GM13977 (cell line): ENCODE results near the gene TSSC4.

Source experiments
- DNase-seq: peaks from one replicate; pipeline ENCODE4 v3.0.0; 2012; ENCODE audit warnings: low spot score
- CTCF ChIP-seq: IDR thresholded peaks from 2 replicates; pipeline ENCODE4 v1.5.1; 2012; ENCODE audit warnings: mild to moderate bottlenecking, control low read depth; ENCODE audit not compliant: insufficient read depth; ENCODE audit errors: extremely low read depth, missing control alignments
- in situ Hi-C: fragments of 300-500 bp; cut with MboI; formaldehyde crosslinking; loops from one replicate; pipeline ENCODE4 v1.12.0; 2022; ENCODE audit warnings: low sequenced_read_pairs, low pct_unique_long_range_greater_than_20kb, mixed read lengths, inconsistent platforms; ENCODE audit not compliant: unreplicated experiment

The TSSC4 gene

DNA sequence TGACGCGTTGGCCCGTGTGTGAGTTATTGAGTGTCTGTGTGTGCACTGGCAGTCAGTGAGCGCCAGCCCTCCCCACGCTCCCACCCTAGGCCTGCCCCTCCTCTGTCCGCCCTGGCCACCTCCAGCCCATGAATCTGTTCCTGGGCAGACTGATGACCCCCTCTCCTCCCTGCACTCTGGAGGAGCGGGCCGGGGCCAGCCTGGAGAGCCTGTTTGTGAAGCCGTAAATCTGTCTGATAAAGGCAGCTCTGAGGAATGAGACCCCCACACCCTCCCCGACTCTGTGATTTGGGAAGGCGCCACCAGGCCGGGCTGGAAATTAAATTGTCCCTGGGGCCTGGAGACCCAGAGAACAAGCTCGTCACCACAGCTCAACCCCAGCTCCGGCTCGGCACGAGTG, 8.6 kb downstream of the TSSC4 start:
- DNase-seq: no peak
- in situ Hi-C loops: loop anchor here (25.0 kb wide), 1 partner anchor 222 kb away; no protein-coding TSS in a partner anchor
- no peak for TF ChIP-seq CTCF

DNA sequence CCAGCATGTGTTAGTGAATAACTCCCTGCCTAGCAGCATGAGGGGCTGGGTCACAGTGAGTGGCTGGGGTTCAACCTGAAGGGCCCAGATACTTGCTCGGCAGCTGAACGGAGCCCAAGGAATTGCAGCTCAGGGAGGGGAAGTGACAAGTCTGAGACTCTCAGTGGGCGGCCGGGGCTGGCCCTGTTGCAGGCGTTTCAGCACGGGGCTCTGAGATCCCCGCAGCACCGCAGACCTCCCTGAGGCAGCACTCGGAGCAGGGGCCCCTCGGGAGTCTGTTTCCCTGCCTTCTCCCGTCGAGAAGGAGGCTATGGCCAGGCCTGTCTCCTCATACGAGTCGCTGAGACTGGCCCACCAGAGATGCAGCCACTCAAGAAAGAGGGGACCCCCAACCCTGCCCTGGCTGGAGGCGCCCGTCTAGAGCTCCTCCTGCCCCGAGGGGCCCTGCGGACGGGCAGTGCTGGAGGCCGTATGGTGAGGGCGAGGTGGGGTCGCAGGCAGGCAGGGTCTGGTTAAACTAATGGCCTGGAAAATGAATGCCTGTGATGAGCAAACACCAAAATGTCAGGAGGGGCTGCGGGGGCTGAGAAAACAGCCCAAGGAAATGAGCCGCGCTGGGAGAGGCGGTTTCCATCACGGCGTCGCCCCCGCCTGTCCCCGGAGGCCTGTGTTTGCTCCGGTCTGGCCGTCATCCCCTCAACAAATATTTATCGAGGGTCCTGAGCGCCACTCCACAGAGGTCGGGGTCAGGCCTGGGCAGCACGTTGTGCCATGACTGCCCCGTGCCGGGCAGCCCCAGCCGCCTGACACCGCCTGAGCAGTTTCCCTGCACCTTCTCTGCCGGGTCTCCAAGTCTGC, 9.3 kb downstream of the TSSC4 start:
- in situ Hi-C loops: loop anchor here (25.0 kb wide), 1 partner anchor 223 kb away; no protein-coding TSS in a partner anchor
- TF ChIP-seq CTCF: no peak
- no peak for DNase-seq

GRCh38 chr11:2410616-2411015, 10.1 kb downstream of the TSSC4 start:
- no peak for DNase-seq
- TF ChIP-seq CTCF: no peak
- in situ Hi-C loops: loop anchor here (25.0 kb wide), 1 partner anchor 223 kb away; no protein-coding TSS in a partner anchor

DNA sequence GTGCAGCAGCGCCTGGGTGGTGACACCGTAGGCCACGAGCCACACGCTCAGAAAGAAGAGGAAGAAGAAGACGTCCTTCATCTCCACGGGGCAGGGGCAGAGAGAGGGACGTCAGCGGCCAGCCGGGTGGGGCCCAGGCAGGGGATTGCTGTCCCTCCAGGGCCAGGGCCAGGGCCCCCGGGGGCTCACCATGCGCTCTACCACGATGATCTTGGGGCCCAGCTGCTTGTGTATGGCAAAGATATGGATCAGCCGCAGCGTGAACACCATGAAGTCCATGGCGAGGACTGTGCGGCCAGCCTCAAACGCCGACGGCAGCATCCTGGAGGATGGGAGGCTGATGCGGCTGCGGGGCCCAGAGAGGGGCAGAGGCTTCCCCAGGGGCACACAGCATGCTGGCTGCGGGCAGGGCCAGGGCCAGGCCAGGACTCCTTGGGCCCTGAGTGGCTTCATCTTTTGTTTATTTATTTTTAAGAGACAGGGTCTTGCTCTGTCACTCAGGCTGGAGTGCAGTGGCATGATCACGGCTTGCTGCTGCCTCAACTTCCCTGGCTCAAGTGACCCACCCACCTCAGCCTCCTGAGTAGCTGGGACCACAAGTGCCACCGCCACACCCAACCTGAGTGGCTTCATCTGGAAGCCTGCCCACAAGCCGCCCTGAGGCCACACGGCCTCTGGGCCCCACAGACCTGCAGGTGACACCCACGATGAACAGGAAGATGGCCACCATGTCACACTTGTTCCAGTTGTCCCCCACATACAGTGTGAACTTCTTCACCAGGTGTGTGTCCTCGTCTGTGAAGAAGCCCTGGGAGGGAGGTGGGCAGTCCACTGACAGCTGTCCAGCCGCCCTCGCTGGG, 11.1 kb downstream of the TSSC4 start:
- DNase-seq: no peak
- TF ChIP-seq CTCF: no peak
- in situ Hi-C loops: loop anchor here (25.0 kb wide), 1 partner anchor 224 kb away; no protein-coding TSS in a partner anchor

- no peak for TF ChIP-seq CTCF
- in situ Hi-C loops: loop anchor here (25.0 kb wide), 1 partner anchor 225 kb away; no protein-coding TSS in a partner anchor
- no peak for DNase-seq
Observed at GRCh38 chr11:2412323-2412722, 11.8 kb downstream of the TSSC4 start.

DNA sequence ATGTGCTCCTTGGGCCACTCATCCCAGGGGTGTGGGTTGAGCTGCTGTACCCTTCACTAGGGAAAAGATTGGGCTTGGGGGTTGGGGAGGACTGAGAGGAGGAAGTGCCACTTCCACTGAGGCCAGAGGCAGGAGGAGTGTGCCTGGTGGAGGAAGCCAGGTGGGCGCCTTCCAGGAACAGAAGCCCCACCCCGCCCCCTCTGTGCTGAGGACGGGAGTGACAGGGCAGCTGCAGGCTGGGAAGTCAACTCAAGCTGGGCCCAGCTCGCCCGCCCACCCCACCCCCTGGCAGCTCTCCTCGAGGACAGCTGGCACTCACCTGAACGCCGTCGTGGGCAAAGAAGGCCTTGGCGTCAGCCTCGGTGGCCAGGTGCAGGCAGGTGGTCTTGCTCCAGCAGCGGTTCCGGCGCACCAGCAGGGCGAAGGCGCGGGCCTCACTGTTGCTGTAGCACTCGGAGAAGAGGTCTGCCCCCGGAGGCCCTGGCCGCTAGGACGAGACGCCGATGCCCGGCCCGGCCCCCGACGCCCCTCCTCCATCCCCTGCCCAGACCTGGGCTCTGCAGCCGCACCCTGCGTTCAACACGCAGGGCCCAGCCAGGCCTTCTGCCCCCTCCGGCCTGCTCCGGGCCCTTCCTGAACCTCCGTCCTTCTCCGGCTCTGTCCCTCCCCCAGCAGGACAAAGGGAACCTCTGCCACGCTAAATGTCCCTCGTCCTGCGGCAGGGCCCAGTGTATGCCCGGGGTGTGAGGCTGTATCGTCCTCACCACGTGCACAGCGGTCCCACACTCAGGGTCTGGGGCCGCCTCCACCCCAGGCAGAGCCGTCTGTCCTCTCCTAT, 13.4 kb downstream of the TSSC4 start:
- no peak for DNase-seq
- no peak for TF ChIP-seq CTCF
- in situ Hi-C loops: loop anchor here (25.0 kb wide), 1 partner anchor 227 kb away; no protein-coding TSS in a partner anchor
